HepG2 (cell line): ENCODE data around the gene PLA2G4F. TPM values are rescaled to one million over a fixed set of nuclear protein-coding genes. Genes with fewer than 3 reads are reported as not detected.

ENCODE experiments used
- ATAC-seq: fragments of 200-7000 bp; cut with Tn5 transposase; 3 replicates; pipeline ENCODE4 v1.9.1; 2020; ENCODE audit warnings: mild to moderate bottlenecking, moderate library complexity
- BruUV-seq: library from RNA; stranded (reverse); fragments of 400-500 nt; replicated peaks from 2 replicates; lab custom pipeline; 2021; lab: Mats Ljungman, UMichigan
- CTCF ChIA-PET: fragments of 300-600 bp; formaldehyde crosslinking; extraction: SDS; loops from one replicate; lab custom pipeline; 2021; ENCODE audit warnings: low total read pairs, inconsistent platforms, low intra/inter-chr PET ratio; lab: Yijun Ruan, JAX
- POLR2A ChIA-PET: fragments of 350-600 bp; sonication (Branson Sonifier 250); formaldehyde crosslinking; loops from one replicate; lab custom pipeline; 2020; ENCODE audit warnings: antibody characterized with exemption, inconsistent platforms; lab: Yijun Ruan, JAX
- DNase-seq: peaks from one replicate; pipeline ENCODE4 v3.0.0-alpha.2; 2015; ENCODE audit warnings: low spot score
- FAIRE-seq: peaks from 3 replicates; lab custom pipeline; 2011; peaks lifted over from hg19 to GRCh38; lab: Jason Lieb, UNC
- H2AFZ ChIP-seq: one replicate; pipeline ENCODE4 v1.6.1; 2011; ENCODE audit warnings: low read length, inconsistent platforms
- H3K27ac ChIP-seq: fragments of 300-600 bp; 3 replicates; pipeline ENCODE4 v1.8.0; 2011; ENCODE audit warnings: mixed run types, mild to moderate bottlenecking, mixed read lengths, low read length, inconsistent platforms; ENCODE audit not compliant: insufficient read depth; ENCODE audit errors: extremely low read length
- H3K27me3 ChIP-seq, 2 experiments: fragments of 200-600 bp in 1 of 2; 2 replicates in 1 of 2; 3 replicates in 1 of 2; pipeline versions ENCODE4 v1.6.0 to v1.8.0; 2011; ENCODE audit warnings: low read length in 2 of 2, mild to moderate bottlenecking in 2 of 2, moderate library complexity in 2 of 2, inconsistent platforms in 1 of 2; ENCODE audit not compliant: insufficient read depth in 2 of 2, control insufficient read depth in 1 of 2
- H3K36me3 ChIP-seq, 2 experiments: fragments of 200-600 bp in 1 of 2; replicated peaks in 1 of 2; 2 replicates in 1 of 2; 3 replicates in 1 of 2; pipeline versions ENCODE4 v1.5.1 to v1.8.0; 2011; ENCODE audit warnings: low read length in 2 of 2, inconsistent platforms in 1 of 2; ENCODE audit not compliant: insufficient read depth in 2 of 2, control insufficient read depth in 1 of 2
- H3K4me1 ChIP-seq: 2 replicates; pipeline ENCODE4 v1.5.1; 2012; ENCODE audit warnings: low read length, inconsistent platforms; ENCODE audit not compliant: insufficient read depth
- H3K4me2 ChIP-seq: 2 replicates; pipeline ENCODE4 v1.6.0; 2011; ENCODE audit warnings: low read depth, low read length, inconsistent platforms
- H3K4me3 ChIP-seq, 3 experiments: fragments of 200-600 bp in 1 of 3; sonication (generic), shearing (Covaris generic) in 1 of 3; replicated peaks in 1 of 3; 2 replicates each; pipeline ENCODE4 v1.5.1; 2011 to 2016; ENCODE audit warnings: low read length in 3 of 3, inconsistent platforms in 2 of 3, low read depth in 2 of 3, mild to moderate bottlenecking in 2 of 3, control low read depth in 1 of 3, mixed read lengths in 1 of 3; ENCODE audit not compliant: insufficient read depth in 1 of 3
- H3K79me2 ChIP-seq: one replicate; pipeline ENCODE4 v1.6.1; 2011; ENCODE audit warnings: low read length, inconsistent platforms; ENCODE audit not compliant: insufficient read depth
- H3K9ac ChIP-seq: 2 replicates; pipeline ENCODE4 v1.6.0; 2011; ENCODE audit warnings: mild to moderate bottlenecking, low read depth, low read length, inconsistent platforms; ENCODE audit not compliant: insufficient read depth
- H3K9me3 ChIP-seq: 2 replicates; pipeline ENCODE4 v1.5.1; 2012; ENCODE audit warnings: mild to moderate bottlenecking, low read length
- H4K20me1 ChIP-seq: 2 replicates; pipeline ENCODE4 v1.6.0; 2011; ENCODE audit warnings: inconsistent platforms, mild to moderate bottlenecking, low read length, moderate library complexity; ENCODE audit not compliant: insufficient read depth
- ESRRA ChIP-seq: sonication (generic); formaldehyde crosslinking; IDR thresholded peaks from 2 replicates; pipeline ENCODE4 v1.5.1; 2020; ENCODE audit warnings: mild to moderate bottlenecking, low read depth, missing genetic modification reagents
- HOMEZ ChIP-seq: IDR thresholded peaks from 2 replicates; pipeline ENCODE4 v1.6.1; 2016; ENCODE audit warnings: low read depth
- PAX8 ChIP-seq: sonication (generic); formaldehyde crosslinking; IDR thresholded peaks from 2 replicates; pipeline ENCODE4 v1.8.0; 2022; ENCODE audit warnings: mild to moderate bottlenecking, missing genetic modification reagents, borderline replicate concordance
- SSRP1 ChIP-seq: IDR thresholded peaks from 2 replicates; pipeline ENCODE4 v1.6.1; 2016; ENCODE audit warnings: control low read depth
- XRCC5 ChIP-seq: fragments of 200-400 bp; formaldehyde crosslinking; optimal IDR thresholded peaks from 2 replicates; pipeline ENCODE3; 2017; ENCODE audit warnings: mild to moderate bottlenecking, low read length
- ZMYM4 ChIP-seq: sonication (generic); formaldehyde crosslinking; IDR thresholded peaks from 2 replicates; pipeline ENCODE4 v1.8.1; 2023; ENCODE audit warnings: mild to moderate bottlenecking, missing genetic modification reagents
- ZNF138 ChIP-seq: sonication (generic); formaldehyde crosslinking; IDR thresholded peaks from 2 replicates; pipeline ENCODE4 v1.5.0; 2020; ENCODE audit warnings: mild to moderate bottlenecking, low read depth, missing genetic modification reagents
- ZNF333 ChIP-seq: sonication (generic); formaldehyde crosslinking; IDR thresholded peaks from 2 replicates; pipeline ENCODE4 v1.4.0; 2020; ENCODE audit warnings: mild to moderate bottlenecking, missing genetic modification reagents, borderline replicate concordance
- ZNF614 ChIP-seq: IDR thresholded peaks from 2 replicates; pipeline ENCODE4 v1.6.1; 2018; ENCODE audit warnings: missing biosample characterization, missing genetic modification reagents, inconsistent platforms, borderline replicate concordance
- ZNF775 ChIP-seq: sonication (generic); formaldehyde crosslinking; IDR thresholded peaks from 2 replicates; pipeline ENCODE4 v1.4.0; 2020; ENCODE audit warnings: missing genetic modification reagents, mild to moderate bottlenecking, moderate library complexity, borderline replicate concordance
- WGBS: methylation state at CpG from one replicate; pipeline ENCODE4 v1.1.6; 2017; ENCODE audit warnings: low lambda C conversion rate; 5-methylcytosine and 5-hydroxymethylcytosine counted together
- in situ Hi-C: cut with HindIII; loops from 2 replicates; pipeline ENCODE4 v1.10.0; 2017; ENCODE audit warnings: low pct_unique_long_range_greater_than_20kb; ENCODE audit not compliant: extremely low pct_ligation_motif_present
- intact Hi-C: fragments of 100-400 bp; cut with micrococcal nuclease; formaldehyde crosslinking; loops from one replicate; pipeline ENCODE4 v1.10.0; 2022; ENCODE audit not compliant: unreplicated experiment
- polyA plus RNA-seq, 8 experiments: library from polyadenylated mRNA; depleted of rRNA in 3 of 8; stranded (reverse) in 7 of 8; unstranded in 1 of 8; fragments of >200 nt; fragmentation: Illumina TruSeq in 4 of 8; extraction: Trizol in 4 of 8; gene quantifications; 2 replicates each; pipeline versions ENCODE4 v1.2.1 to v1.2.3, GENCODE V29; 2011 to 2016; ENCODE audit warnings: low read depth in 4 of 8, missing spikeins in 1 of 8, mixed read lengths in 1 of 8; ENCODE audit not compliant: insufficient read depth in 1 of 8
- total RNA-seq, 5 experiments: library from RNA; depleted of rRNA; stranded (reverse); fragments of >200 nt; fragmentation: Illumina TruSeq; extraction: Trizol; gene quantifications; 2 replicates each; pipeline ENCODE4 v1.2.3, GENCODE V29; 2016; ENCODE audit warnings: low read depth in 1 of 5
- TF ChIP-seq, protein P1 (sequence below): sonication (generic); formaldehyde crosslinking; IDR thresholded peaks from 2 replicates; pipeline ENCODE4 v1.4.0; 2020; ENCODE audit warnings: missing genetic modification reagents, borderline replicate concordance

PLA2G4F gene
- total and polyA plus RNA-seq, 2 of the 13 experiments (the other 11 are each of a cell fraction or from before 2014, with no cell fraction given), result 0.07 TPM; not detected in 1

DNA sequence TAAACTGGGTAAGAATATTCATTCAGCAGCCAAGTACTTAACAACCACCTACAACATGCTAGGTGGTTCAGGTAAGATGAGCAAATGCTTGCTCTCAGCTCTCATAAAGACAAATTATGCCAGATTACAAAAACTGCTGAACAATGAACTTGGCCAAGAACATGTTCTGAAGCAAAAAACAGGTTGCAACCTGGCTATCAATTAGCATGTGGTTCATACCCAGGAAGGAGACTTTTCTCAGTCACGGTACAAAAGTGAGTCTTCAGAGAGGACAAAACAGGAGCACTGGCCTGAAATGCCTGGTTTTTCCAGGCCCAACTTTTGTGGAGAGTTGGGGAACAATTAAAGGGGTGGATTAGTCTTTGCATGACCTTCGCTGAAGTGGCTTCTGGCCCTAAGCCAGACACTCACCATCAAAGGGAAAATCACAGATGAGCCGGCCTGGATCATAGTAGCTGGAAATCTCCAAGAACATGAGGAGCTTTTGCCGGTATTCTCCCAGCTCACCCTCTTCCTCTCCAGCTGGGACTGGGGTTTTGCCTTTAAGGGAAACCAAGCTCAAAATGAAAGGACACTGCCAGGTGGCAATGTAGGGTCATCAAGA lies 7.6 kb upstream of the PLA2G4F start (continued):
- no peak for TF ChIP-seq SSRP1 (CRISPR knock-in tag)

GRCh38 chr15:42163291-42163690 lies 6.9 kb upstream of the PLA2G4F start:
- CTCF ChIA-PET, result no interaction called here
- FAIRE-seq (no peak), DNase-seq (no peak), ATAC-seq (no peak)
- no peaks in the 10 kb centered on the region for H4K20me1 ChIP-seq
- H2AFZ ChIP-seq, result no peak overlapping the region
- intact Hi-C loops, result no loop called here
- 96% methylated on average over 9 of the region's 9 CpGs for WGBS
- POLR2A ChIA-PET, result no interaction called here
- peaks cover 30 to 88% of the 10 kb centered on the region in 2 experiments for H3K36me3 ChIP-seq
- no peaks in the 10 kb centered on the region for H3K27me3 ChIP-seq
- H3K79me2 ChIP-seq, result no peaks in the 10 kb centered on the region
- H3K4me2 ChIP-seq, result no peak overlapping the region
- no peaks in the 10 kb centered on the region for H3K9me3 ChIP-seq
- no peak overlapping the region for H3K4me3 ChIP-seq
- TF ChIP-seq ZNF614 (CRISPR knock-in tag), result no peak
- TF ChIP-seq ESRRA (CRISPR knock-in tag), result no peak
- TF ChIP-seq HOMEZ (CRISPR knock-in tag), result no peak
- TF ChIP-seq ZNF333 (CRISPR knock-in tag), result no peak
- TF ChIP-seq, protein P1, sequence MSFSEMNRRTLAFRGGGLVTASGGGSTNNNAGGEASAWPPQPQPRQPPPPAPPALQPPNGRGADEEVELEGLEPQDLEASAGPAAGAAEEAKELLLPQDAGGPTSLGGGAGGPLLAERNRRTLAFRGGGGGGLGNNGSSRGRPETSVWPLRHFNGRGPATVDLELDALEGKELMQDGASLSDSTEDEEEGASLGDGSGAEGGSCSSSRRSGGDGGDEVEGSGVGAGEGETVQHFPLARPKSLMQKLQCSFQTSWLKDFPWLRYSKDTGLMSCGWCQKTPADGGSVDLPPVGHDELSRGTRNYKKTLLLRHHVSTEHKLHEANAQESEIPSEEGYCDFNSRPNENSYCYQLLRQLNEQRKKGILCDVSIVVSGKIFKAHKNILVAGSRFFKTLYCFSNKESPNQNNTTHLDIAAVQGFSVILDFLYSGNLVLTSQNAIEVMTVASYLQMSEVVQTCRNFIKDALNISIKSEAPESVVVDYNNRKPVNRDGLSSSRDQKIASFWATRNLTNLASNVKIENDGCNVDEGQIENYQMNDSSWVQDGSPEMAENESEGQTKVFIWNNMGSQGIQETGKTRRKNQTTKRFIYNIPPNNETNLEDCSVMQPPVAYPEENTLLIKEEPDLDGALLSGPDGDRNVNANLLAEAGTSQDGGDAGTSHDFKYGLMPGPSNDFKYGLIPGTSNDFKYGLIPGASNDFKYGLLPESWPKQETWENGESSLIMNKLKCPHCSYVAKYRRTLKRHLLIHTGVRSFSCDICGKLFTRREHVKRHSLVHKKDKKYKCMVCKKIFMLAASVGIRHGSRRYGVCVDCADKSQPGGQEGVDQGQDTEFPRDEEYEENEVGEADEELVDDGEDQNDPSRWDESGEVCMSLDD (CRISPR knock-in tag), result no peak
- TF ChIP-seq ZNF775 (CRISPR knock-in tag), result no peak
- TF ChIP-seq ZNF138, result no peak
- no peak for TF ChIP-seq PAX8
- TF ChIP-seq ZMYM4 (CRISPR knock-in tag), result no peak
- TF ChIP-seq XRCC5, result no peak
- no peaks in the 10 kb centered on the region for H3K4me1 ChIP-seq
- in situ Hi-C loops, result no loop called here
- H3K9ac ChIP-seq, result no peak overlapping the region
- H3K27ac ChIP-seq, result no peak overlapping the region
- no TSS peak for BruUV-seq
